DMS114 treated with DMSO at 0.1 percent for 48 hours (cell line): Measurements from ENCODE around the gene RACK1.
"Not testable (repeated sequence)": the region's sequence is repeated elsewhere in the genome, so short reads cannot be mapped to it uniquely, and the experiment has no call there.

Experiments used
- DNase-seq: peaks from one replicate; lab custom pipeline; 2025; ENCODE audit not compliant: unreplicated experiment; lab: John Stamatoyannopoulos, UW

RACK1 gene

DNA sequence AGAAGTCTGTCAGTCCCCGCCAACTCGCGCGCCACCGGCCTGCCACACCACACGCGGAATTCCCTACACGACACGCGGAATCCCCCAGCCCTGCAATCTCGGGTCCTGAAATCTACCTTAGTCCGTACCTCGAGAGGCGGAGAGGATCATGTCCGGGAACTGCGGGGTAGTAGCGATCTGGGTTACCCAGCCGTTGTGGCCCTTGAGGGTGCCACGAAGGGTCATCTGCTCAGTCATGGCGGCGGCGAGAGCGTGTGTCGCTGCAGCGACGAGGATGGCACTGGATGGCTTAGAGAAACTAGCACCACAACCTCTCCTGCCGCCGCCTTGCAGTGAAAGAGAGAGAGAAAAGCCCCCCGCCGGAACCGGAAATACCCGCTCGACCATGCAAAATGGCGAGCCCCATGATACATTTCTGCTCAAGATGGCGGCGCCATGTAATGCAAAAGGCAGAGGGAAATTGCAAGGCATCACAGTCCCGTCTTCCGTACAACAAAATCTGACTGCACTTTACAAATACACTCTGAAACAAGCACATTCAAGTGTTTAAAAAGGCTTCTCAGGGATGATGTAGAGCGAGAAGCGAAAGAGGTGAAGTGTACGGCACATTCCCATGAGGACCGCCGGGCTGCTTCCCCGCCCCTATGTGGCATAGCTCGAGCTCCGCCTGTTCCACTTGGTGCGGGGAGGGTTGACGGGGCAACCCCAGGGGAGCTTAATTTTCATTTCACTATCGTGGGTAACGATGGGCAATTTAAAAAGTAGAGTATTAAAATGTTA, at the start of gene RACK1:
TSS of gene RACK1 (minus strand) at position 343 of the 780 bp plus-strand sequence. CDS start at position 237, 106 bp downstream.
- DNase-seq = no peak

DNA sequence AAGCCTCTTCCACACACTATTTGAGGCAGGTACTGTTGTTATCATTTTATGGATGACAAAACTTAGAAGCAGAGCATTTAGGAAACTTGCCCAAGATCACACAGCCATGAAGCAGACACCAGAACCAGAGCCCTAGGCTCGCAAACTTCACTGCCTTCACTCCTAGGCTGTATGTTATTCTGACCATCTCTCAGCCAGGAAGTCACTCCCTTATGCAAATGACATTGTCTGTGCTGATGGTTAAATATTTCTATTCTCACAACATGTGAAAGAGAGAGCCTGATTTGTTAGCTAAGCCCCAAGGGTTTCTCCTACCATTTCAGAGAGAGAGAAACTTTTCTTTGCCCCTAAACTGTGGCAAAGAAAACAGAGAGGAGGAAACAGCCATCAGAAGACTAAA, 43.6 kb upstream of the RACK1 start:
- not testable (repeated sequence) for DNase-seq

- DNase-seq = not testable (repeated sequence)
These were observed 42.4 kb upstream of the RACK1 start for GRCh38 chr5:181285962-181286705.

DNA sequence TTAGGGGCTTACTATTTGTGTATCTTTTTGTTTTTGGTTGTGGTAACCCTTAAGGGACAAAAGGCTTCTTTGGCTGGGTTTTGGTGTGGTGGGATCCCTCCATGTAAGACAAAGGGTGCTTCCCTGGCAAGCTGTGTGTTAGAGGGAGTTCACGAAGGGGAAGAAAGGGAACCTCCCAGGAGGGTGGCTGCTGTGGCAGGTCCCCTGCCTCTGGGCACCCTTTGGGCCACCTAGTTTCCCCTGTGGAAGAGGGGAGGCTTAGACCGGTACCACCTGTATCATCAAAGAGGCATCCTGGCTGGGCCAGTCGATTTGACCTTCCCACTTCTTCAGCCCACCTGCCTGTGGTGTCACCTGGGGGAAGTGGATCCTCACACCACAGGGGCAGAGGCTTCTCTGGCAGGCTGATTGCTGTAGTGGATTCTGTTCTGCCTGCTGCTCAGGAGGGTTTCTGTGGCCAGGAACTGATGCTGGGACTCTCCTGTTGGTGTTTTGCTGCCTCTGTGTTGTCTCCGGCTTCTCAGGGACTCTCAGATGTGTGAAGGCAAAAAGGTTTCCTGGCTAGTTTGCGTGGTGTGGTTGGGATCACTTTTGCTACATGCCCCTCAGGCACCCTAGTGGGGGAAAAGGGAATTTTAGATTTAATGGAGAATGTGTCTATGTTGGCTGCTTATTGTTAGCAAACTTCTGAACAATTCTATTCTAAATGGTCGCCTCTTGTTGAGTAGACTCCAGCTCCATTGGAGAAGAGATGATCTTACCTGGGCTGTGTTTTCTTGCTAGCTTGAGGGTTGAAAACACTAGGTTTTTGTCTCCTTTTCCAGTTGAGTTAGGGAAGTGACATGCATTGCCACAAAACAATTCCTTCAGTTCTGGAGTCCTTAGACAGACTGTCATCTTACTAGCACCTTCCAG, 40.4 kb upstream of the RACK1 start:
- not testable (repeated sequence) for DNase-seq

GRCh38 chr5:181283347-181283746, 39.6 kb upstream of the RACK1 start:
- no peak for DNase-seq

- no peak for DNase-seq
These were observed 39.2 kb upstream of the RACK1 start for GRCh38 chr5:181282874-181283273.

DNA sequence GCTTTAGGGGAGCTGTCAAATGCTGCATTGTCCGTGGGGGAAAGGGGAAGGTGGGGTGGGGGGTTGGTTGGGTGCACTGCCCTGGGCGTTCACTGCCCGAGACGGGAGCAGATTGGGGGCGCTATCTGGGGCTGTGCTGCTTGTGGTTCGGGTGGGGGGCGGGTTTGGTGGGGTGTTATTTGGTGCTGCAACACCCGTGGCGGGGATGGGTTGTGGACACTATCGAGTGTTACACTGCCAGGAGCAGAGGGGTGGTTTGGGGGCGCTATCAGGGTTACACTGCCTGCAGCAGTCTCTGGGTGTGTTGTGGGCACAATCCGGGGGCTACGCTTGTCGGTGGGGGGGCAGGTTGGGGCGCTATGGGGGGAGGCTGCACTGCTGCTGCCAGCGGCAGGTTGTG, 38.7 kb upstream of the RACK1 start:
- not testable (repeated sequence) for DNase-seq

- no peak for DNase-seq
These were observed 38.2 kb upstream of the RACK1 start for GRCh38 chr5:181281984-181282316.

- no peak for DNase-seq
These were observed 37.6 kb upstream of the RACK1 start for GRCh38 chr5:181281077-181281983.

DNA sequence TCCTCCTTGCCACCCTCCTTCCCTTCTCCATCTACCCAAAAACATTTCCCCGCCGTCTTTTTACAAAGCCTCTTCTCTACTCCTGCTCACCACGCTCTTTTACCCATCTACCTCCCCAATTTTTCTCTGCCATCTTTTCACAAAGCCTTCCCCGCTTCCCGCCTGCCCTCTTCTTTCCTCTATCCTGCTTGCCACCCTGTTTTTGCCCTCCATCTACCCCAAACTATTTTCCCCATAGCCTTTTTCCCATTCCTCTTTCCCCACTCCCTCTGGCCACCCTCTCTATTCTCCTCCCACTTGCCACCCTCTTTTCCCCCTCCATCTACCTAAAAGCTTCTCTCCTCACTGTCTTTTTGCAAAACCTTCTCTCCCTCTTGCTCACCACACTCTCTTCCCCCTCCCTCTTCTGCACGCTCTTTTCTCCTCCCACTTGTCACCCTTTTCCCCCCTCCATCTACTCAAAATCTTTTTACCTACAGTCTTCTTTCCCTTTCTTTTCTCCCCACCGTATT, 36.6 kb upstream of the RACK1 start:
- no peak for DNase-seq

- not testable (repeated sequence) for DNase-seq
These were observed 29.7 kb upstream of the RACK1 start for GRCh38 chr5:181273433-181273744.

DNA sequence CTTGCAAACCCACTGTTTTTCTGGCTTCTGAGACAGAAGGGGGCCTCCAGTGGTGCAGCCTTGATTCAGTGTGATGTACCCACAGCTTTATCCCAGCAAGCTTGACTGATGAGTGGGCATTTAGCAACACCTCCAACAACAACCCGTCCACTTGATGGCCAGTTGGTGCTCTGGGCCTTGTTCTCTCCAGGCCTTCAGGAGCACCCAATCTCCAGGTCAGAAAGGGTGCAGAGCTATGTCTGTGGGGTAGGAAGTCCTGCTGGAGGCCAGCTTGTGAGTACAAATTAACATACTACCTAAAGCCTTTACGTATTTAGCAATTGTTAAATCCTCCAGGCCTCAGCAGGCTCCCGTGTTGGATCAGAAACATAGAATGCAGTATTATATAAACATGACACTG, 27.4 kb upstream of the RACK1 start:
- no peak for DNase-seq

DNA sequence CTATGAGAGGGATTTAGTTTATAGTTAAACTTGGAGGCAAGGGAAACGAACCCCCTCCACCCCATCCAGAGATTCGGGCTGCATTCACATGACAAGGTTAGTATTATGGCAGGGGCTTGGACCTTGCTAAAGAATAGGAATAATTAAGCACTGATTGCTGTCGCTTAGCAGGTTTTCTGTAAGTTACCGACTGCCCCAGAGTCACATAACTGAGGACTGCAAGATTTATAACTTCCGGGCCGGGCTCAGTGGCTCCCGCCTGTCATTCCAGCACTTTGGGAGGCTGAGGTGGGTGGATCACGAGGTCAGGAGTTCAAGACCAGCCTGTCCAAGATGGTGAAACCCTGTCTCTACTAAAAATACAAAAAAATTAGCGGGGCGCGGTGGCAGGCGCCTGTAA, 24.2 kb upstream of the RACK1 start:
- not testable (repeated sequence) for DNase-seq

DNA sequence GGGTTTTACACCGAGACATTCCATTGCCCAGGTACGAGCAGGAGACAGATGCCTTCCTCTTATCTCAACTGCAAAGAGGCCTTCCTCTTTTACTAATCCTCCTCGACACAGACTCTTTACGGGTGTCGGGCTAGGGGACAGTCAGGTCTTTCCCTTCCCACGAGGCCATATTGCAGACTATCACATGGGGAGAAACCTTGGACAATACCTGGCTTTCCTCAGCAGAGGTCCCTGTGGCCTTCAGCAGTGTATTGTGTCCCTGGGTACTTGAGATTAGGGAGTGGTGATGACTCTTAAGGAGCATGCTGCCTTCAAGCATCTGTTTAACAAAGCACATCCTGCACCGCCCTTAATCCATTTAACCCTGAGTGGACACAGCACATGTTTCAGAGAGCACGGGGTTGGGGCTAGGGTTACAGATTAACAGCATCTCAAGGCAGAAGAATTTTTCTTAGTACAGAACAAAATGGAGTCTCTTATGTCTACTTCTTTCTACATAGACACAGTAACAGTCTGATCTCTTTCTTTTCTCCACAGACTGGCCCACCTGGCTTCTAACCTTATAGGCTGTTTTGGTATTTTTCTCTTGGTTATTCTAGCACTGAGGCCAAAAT, 23.7 kb upstream of the RACK1 start:
- DNase-seq = not testable (repeated sequence)

- no peak for DNase-seq
These were observed 21.5 kb upstream of the RACK1 start for GRCh38 chr5:181265092-181265671.

GRCh38 chr5:181263633-181264032, 19.9 kb upstream of the RACK1 start:
- no peak for DNase-seq

DNA sequence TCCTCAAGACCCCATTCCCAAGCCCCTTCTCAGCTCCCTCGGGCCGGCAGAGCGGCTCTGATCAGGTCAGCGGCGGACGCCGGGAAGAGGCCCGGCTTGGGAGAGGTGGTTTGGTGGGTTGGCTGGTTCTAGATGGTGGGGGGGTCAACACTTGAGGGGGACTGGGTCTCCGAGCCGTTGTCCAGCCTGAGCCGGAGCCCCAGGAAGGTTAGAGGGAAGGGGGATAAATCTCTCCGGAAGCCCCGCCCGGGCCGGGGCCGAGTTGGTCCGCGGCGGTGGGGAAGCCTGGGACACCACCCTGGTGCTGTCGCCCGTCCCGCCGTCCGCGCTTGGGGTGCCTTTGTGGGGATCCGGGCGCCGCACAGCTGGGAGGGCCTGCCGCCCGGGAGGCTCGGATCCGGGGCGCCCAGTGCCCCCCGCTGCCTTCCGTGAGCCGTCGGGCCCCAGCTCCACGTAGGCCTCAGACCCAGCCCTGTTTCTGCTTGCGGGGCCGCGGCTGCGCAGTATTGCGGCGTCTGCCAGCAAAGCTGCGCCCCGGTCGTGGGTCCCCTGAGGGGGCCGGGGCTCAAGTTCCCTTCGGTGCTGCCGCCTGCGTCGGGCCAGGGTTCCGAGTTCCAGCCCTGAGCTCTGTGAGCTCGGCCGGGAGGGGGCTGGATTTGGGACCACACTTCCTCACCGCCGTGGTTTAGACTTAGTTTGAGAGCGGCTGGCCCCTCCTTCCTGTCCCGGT, 17.8 kb upstream of the RACK1 start:
- no peak for DNase-seq

GRCh38 chr5:181260720-181261319, 17.1 kb upstream of the RACK1 start, which contains the start of gene TRIM52:
Gene TRIM52, minus strand, starts transcription at chr5:181261143. Its CDS starts 330 bp downstream, at chr5:181260813.
- DNase-seq = no peak
